ENCODE data around the gene ZNF716.
"Not testable (repeated sequence)": the region's sequence is repeated elsewhere in the genome, so short reads cannot be mapped to it uniquely, and the experiment has no call there.

DNA sequence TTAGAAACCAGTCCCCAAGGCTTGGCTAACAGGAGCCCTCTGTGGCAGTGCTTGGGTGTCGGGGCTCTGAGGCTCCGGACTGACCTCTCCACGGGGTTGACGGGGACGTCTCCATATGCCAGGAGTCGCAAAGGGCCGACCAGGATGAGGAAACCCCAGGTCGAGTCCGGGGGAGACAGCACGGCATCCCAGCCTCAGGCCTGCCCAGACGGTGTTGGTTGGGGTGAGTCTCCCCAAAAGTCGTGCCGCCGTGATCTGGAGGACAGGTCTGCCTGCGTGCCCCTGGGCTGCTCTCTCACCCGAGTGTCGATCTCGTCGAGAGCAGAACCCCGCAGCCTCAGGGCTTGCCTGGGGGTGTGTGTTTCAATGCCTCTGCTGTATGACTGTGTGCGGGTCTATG is 35.0 kb downstream of the ZNF716 start:
- TF ChIP-seq EZH2 (IDR thresholded peaks at IDR 0.05); POLR2AphosphoS5 (IDR thresholded peaks at IDR 0.05; ENCODE audit: borderline replicate concordance, low read depth, low read length): not testable (repeated sequence)
